OCI-LY3 (cell line): ENCODE data around the gene EWSR1.

Experiments
- CTCF ChIP-seq: fragments of 200-600, 300-600 bp; sonication (generic); IDR thresholded peaks from 2 replicates; pipeline ENCODE4 v1.5.1; 2014; ENCODE audit warnings: antibody characterized with exemption, low read length, low read depth
- EZH2phosphoT487 ChIP-seq: fragments of 200-600 bp; shearing (Covaris generic); IDR thresholded peaks from 2 replicates; pipeline ENCODE4 v1.6.1; 2018; ENCODE audit warnings: antibody characterized with exemption, mixed run types, low read depth

GRCh38 chr22:29308791-29309262 is 40.8 kb downstream of the EWSR1 start:
- TF ChIP-seq CTCF: no peak
- TF ChIP-seq EZH2phosphoT487: no peak
